Type B pancreatic cell (in vitro differentiated cells): Measurements from ENCODE around the gene HDDC3. TPM values are rescaled to one million over a fixed set of nuclear protein-coding genes. Genes with fewer than 3 reads are reported as not detected.

Source experiments
- DNase-seq: peaks from one replicate; pipeline ENCODE4 v3.0.0; 2021; ENCODE audit warnings: mixed read lengths; ENCODE audit not compliant: unreplicated experiment; ENCODE audit errors: extremely low spot score
- H3K27ac Mint-ChIP-seq: 2 replicates; pipeline ENCODE4 v1.8.0; 2021; ENCODE audit warnings: mild to moderate bottlenecking, mixed read lengths
- H3K27me3 Mint-ChIP-seq: 2 replicates; pipeline ENCODE4 v1.8.0; 2021; ENCODE audit warnings: mixed read lengths
- H3K36me3 Mint-ChIP-seq: 2 replicates; pipeline ENCODE4 v1.8.0; 2021; ENCODE audit warnings: mixed read lengths
- H3K4me1 Mint-ChIP-seq: one replicate; pipeline ENCODE4 v1.8.0; 2021; ENCODE audit warnings: mixed read lengths; ENCODE audit not compliant: unreplicated experiment
- H3K4me3 Mint-ChIP-seq: 2 replicates; pipeline ENCODE4 v1.8.0; 2021; ENCODE audit warnings: mild to moderate bottlenecking, mixed read lengths
- H3K9me3 Mint-ChIP-seq: 2 replicates; pipeline ENCODE4 v1.8.0; 2021; ENCODE audit warnings: mixed read lengths
- CTCF ChIP-seq: fragments of 200-600 bp; sonication (generic); conservative IDR thresholded peaks from 2 replicates; pipeline ENCODE4 v1.5.0; 2021; ENCODE audit warnings: antibody characterized with exemption, mild to moderate bottlenecking
- total RNA-seq: library from RNA; stranded (reverse); gene quantifications from 2 replicates; pipeline ENCODE4 v1.2.1, GENCODE V29; 2021; ENCODE audit warnings: low replicate concordance

HDDC3 gene
- total RNA-seq, 1 donor from 2014 or later, result 16.8 TPM

GRCh38 chr15:90885432-90886290, 46.7 kb downstream of the HDDC3 start:
- Mint-ChIP-seq H3K4me1 (peaks cover 6% of the 10 kb centered on the region), H3K9me3 (no peaks in the 10 kb centered on the region), H3K4me3 (peak overlapping the region; percentile 58), H3K27me3 (no peaks in the 10 kb centered on the region), H3K36me3 (no peaks in the 10 kb centered on the region), H3K27ac (peak overlapping the region; percentile 60)
- peak; percentile 99 for TF ChIP-seq CTCF
- no peak for DNase-seq

DNA sequence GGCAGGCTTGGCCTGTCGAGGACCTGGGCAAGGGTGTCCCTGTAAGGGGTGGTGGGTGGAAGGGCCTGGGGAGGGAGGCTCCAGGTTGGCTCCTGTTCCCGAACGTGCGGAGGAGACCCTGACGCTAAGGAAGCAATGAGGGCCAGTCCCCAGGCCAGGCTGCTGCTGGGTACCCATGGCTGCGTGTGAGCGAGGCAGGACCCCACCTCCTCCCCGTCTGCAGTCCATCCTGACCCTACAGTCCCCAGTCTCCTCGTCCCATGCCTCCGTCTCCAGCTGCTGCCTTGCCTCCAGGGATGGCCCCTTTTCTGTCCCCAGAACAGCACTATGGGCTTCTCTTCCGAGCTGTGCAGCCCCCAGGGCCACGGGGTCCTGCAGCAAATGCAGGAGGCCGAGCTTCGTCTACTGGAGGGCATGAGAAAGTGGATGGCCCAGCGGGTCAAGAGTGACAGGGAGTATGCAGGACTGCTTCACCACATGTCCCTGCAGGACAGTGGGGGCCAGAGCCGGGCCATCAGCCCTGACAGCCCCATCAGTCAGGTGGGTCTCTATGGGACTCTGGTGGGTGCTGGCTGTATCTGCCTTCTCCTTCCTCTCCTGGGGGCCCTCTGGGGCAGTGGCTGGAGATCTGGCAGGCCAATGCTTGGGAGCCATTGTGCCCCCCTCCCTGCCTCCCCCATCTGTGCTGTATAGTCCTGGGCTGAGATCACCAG, 47.5 kb downstream of the HDDC3 start:
- Mint-ChIP-seq H3K9me3 (no peaks in the 10 kb centered on the region), H3K36me3 (no peaks in the 10 kb centered on the region), H3K27me3 (no peaks in the 10 kb centered on the region), H3K4me1 (peaks cover 6% of the 10 kb centered on the region), H3K27ac (no peak overlapping the region), H3K4me3 (peak overlapping the region; percentile 58)
- DNase-seq, result no peak
- no peak for TF ChIP-seq CTCF

GRCh38 chr15:90883976-90884718, 48.2 kb downstream of the HDDC3 start, which contains the start of gene FES:
FES (plus strand) TSS chr15:90884504; CDS start chr15:90885046, 542 bp downstream.
- Mint-ChIP-seq H3K27me3 (no peaks in the 10 kb centered on the region), H3K27ac (no peak within 1 kb of the TSS), H3K36me3 (no peaks in the 10 kb centered on the region), H3K4me3 (peak within 1 kb of the TSS; percentile 58), H3K9me3 (no peaks in the 10 kb centered on the region), H3K4me1 (peaks cover 6% of the 10 kb centered on the region)
- DNase-seq, result peak; percentile 68
- TF ChIP-seq CTCF, result no peak

DNA sequence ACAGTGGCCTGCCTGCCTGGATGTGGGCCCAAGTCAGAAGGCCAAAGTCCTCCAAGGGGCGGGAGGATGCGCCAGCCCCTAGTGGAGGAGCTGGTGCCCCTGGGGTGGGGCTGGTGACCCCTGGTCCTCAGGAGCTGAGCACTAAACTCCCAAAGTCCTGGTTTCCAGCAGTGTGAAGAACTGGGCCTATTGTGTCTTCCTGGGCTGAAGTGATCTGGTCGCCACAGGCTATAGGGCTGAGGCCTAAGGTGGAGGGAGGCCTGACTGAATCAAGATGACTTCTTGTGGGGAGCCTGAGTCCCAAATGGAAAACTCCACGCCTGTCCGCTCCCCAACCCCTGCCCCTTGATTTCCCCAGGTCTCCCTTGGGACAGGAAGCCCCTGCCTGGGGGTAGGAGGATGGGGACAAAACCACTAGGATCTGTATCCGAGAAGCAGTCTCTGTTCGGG, 48.8 kb downstream of the HDDC3 start:
- H3K9me3 Mint-ChIP-seq, result no peaks in the 10 kb centered on the region

More for the DNA sequence above, 48.8 kb downstream of the HDDC3 start:
- no peak for DNase-seq
- TF ChIP-seq CTCF, result no peak
- Mint-ChIP-seq H3K36me3 (no peaks in the 10 kb centered on the region), H3K4me1 (peaks cover 6% of the 10 kb centered on the region), H3K27ac (no peak overlapping the region), H3K27me3 (no peaks in the 10 kb centered on the region), H3K4me3 (peak overlapping the region; percentile 14)
